ENCODE data around the gene KLHL29. TPM values are rescaled to one million over a fixed set of nuclear protein-coding genes. Genes with fewer than 3 reads are reported as not detected.

The KLHL29 gene
- total RNA-seq, 1 donor from 2014 or later = 5.0 TPM

DNA sequence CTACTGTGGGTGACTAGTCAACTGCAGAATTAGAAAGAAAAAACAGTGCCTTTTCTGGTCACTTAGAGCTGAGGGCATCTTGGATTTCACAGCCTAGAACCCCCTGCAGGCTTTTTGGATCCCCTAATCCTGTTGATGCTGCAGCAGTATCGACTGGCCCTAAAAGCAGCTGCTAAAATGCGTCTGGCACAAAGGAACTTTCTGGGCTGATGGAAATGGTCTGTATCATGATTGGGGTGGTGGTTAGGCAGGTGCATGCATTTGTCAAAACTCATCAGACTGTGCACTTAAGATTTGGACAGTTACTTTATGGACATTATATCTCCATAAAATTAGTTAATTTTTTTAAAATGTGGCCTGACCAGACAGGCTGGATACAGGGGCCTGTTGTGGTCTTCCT lies 149.8 kb downstream of the KLHL29 start:
- Mint-ChIP-seq H3K4me1 (ENCODE audit: unreplicated experiment) (peaks cover 9% of the 10 kb centered on the region), H3K4me3 (ENCODE audit: unreplicated experiment) (no peak overlapping the region), H3K27ac (ENCODE audit: unreplicated experiment) (no peak overlapping the region), H3K27me3 (ENCODE audit: unreplicated experiment) (peaks cover 3% of the 10 kb centered on the region), H3K36me3 (ENCODE audit: unreplicated experiment) (no peaks in the 10 kb centered on the region), H3K9me3 (ENCODE audit: unreplicated experiment) (no peaks in the 10 kb centered on the region)
- TF ChIP-seq, protein P1, sequence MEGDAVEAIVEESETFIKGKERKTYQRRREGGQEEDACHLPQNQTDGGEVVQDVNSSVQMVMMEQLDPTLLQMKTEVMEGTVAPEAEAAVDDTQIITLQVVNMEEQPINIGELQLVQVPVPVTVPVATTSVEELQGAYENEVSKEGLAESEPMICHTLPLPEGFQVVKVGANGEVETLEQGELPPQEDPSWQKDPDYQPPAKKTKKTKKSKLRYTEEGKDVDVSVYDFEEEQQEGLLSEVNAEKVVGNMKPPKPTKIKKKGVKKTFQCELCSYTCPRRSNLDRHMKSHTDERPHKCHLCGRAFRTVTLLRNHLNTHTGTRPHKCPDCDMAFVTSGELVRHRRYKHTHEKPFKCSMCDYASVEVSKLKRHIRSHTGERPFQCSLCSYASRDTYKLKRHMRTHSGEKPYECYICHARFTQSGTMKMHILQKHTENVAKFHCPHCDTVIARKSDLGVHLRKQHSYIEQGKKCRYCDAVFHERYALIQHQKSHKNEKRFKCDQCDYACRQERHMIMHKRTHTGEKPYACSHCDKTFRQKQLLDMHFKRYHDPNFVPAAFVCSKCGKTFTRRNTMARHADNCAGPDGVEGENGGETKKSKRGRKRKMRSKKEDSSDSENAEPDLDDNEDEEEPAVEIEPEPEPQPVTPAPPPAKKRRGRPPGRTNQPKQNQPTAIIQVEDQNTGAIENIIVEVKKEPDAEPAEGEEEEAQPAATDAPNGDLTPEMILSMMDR (IDR thresholded peaks at IDR 0.05) = no peak
- DNase-seq (ENCODE audit: extremely low spot score, unreplicated experiment) = no peak

DNA sequence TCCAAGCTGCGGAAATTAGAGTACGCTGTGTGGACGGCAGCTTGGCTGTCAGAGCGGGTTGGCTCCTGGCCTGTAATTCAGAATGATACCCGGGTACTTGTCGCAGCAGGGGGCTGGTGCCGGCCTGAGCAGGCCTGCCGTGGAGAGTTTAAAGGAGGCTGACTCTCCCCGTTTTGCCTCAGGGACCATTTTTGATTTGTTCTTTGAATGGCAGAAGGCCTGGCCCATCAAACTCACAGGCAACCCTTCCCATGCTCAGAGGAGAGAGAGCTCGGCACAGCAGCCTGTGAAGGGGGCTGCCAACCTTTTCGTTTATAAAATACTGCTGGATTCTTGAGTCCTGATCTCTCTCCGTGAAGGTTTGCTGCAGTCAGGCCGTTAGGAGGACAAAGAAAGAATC lies 151.3 kb downstream of the KLHL29 start:
- Mint-ChIP-seq H3K36me3 (ENCODE audit: unreplicated experiment) (no peaks in the 10 kb centered on the region), H3K4me3 (ENCODE audit: unreplicated experiment) (no peak overlapping the region), H3K27ac (ENCODE audit: unreplicated experiment) (no peak overlapping the region), H3K4me1 (ENCODE audit: unreplicated experiment) (peaks cover 9% of the 10 kb centered on the region), H3K9me3 (ENCODE audit: unreplicated experiment) (no peaks in the 10 kb centered on the region), H3K27me3 (ENCODE audit: unreplicated experiment) (peaks cover 6% of the 10 kb centered on the region)
- DNase-seq (ENCODE audit: extremely low spot score, unreplicated experiment) = no peak
- TF ChIP-seq, protein P1 (IDR thresholded peaks at IDR 0.05) = no peak

DNA sequence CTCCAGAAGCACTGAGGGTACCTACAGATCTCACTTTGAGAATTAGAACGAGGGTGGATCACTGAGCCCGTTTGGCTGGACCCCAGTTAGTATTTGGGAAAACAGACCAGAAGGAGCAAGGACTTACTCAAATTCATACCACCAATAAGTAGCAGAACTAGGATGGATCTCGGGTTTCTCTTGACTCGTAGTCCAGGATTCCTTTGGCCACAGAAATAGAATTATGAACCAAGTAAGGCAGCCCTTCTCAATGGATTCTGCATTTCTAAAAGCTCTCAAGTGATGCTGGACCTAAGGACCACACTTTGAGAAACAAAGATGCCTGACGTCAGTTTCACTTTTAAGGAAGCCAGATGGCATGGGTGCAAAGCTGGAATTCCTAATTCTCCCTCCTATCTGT lies 153.0 kb downstream of the KLHL29 start:
- Mint-ChIP-seq H3K4me3 (ENCODE audit: unreplicated experiment) (no peak overlapping the region), H3K36me3 (ENCODE audit: unreplicated experiment) (no peaks in the 10 kb centered on the region), H3K27ac (ENCODE audit: unreplicated experiment) (no peak overlapping the region), H3K27me3 (ENCODE audit: unreplicated experiment) (peaks cover 15% of the 10 kb centered on the region), H3K9me3 (ENCODE audit: unreplicated experiment) (no peaks in the 10 kb centered on the region), H3K4me1 (ENCODE audit: unreplicated experiment) (peaks cover 11% of the 10 kb centered on the region)
- no peak for DNase-seq (ENCODE audit: extremely low spot score, unreplicated experiment)
- TF ChIP-seq, protein P1 (IDR thresholded peaks at IDR 0.05) = no peak

DNA sequence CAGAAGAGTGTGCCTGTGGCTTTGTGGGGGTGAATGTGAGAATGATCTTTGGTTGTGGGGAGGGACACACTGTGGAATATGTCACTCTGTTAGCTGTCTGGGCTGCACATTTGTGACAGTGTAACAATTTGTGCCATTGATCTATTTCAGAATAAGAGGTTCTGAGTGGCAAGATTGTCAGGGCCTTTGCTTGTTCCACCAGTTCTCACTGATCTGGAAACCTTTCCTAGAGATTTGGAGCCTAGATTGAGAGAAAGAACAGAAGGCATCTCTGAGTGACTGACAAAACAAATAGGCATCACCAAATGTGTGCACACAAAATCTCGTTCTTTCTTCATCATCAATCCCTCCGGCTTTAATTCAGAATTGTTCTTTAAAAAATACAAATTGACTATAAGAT lies 153.6 kb downstream of the KLHL29 start:
- TF ChIP-seq, protein P1 (IDR thresholded peaks at IDR 0.05) = no peak
- Mint-ChIP-seq H3K27me3 (ENCODE audit: unreplicated experiment) (peaks cover 19% of the 10 kb centered on the region), H3K36me3 (ENCODE audit: unreplicated experiment) (no peaks in the 10 kb centered on the region), H3K9me3 (ENCODE audit: unreplicated experiment) (no peaks in the 10 kb centered on the region), H3K4me1 (ENCODE audit: unreplicated experiment) (peaks cover 15% of the 10 kb centered on the region), H3K27ac (ENCODE audit: unreplicated experiment) (no peak overlapping the region), H3K4me3 (ENCODE audit: unreplicated experiment) (no peak overlapping the region)
- no peak for DNase-seq (ENCODE audit: extremely low spot score, unreplicated experiment)

DNA sequence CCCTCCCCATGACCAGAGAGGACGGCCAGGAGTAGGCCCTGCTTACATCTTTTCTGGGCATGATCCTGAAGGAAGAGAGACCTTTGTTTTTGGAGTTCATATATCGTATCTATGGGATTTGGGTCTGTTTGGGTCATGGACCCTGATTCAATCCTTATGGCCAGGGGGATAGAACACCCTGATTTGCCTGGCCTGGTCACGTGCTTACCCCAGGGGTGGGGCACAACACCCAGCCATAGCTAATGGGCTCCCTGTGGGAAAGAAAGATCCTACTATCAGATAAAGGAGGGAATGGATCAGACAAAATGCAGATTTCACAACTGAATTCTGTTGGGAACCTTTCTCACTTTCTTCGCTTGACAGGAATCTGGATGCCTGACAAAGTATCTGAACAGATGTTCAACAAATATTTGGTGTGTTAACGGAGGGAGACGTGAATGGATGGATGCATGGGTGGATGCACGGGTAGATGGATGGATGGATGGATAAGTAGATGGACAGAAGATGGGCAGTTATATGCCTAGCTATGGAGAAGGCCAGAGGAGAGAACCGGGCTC lies 155.9 kb downstream of the KLHL29 start:
- no peaks in the 10 kb centered on the region for H3K36me3 Mint-ChIP-seq (ENCODE audit: unreplicated experiment)
- H3K27me3 Mint-ChIP-seq (ENCODE audit: unreplicated experiment) = peaks cover 20% of the 10 kb centered on the region
- peaks cover 31% of the 10 kb centered on the region for H3K4me1 Mint-ChIP-seq (ENCODE audit: unreplicated experiment)
- no peak overlapping the region for H3K27ac Mint-ChIP-seq (ENCODE audit: unreplicated experiment)
- H3K9me3 Mint-ChIP-seq (ENCODE audit: unreplicated experiment) = no peaks in the 10 kb centered on the region
- no peak for DNase-seq (ENCODE audit: extremely low spot score, unreplicated experiment)
- TF ChIP-seq, protein P1 (IDR thresholded peaks at IDR 0.05) = no peak
- H3K4me3 Mint-ChIP-seq (ENCODE audit: unreplicated experiment) = no peak overlapping the region
